Measurements from ENCODE around the gene TMEM220. TPM values are rescaled to one million over a fixed set of nuclear protein-coding genes. Genes with fewer than 3 reads are reported as not detected.

The TMEM220 gene
- total and polyA plus RNA-seq, 2 experiments from 2014 or later = 3.1 to 7.8 TPM

DNA sequence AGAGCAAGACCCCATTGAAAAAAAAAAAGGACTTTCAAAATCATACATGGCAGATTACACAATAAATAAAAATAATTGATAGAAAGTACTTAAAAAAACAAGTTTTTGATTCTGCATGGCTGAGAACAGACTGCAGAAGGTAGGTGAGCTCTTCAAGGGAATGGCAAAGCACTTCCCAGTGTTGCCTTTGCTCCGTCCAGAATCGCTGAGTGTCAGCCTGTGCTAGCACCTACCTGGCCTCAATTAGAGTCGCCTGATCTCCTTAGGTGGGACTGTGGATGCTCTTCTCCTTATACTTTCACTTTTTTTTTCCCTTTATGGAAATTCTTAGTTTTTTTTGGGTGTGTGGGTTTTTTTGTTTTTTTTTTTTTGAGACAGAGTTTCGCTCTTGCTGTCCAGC is 6.0 kb upstream of the TMEM220 start:
- H3K27me3 Mint-ChIP-seq (ENCODE audit: insufficient read depth, low read depth, poor library complexity) = peaks cover 12% of the 10 kb centered on the region
- Histone ChIP-seq H3K27me3 (ENCODE audit: insufficient read depth) (no peaks in the 10 kb centered on the region), H3K79me2 (replicated peaks; ENCODE audit: insufficient read depth) (no peaks in the 10 kb centered on the region; the same call in 1 of the 2 replicates), H3K4me1 (ENCODE audit: insufficient read depth) (peaks cover 6% of the 10 kb centered on the region), H3K4me3 (no peak overlapping the region), H2AFZ (no peak overlapping the region), H3K27ac (ENCODE audit: low read depth) (no peak overlapping the region), H3K9me2 (ENCODE audit: insufficient read depth) (no peaks in the 10 kb centered on the region), H3F3A (replicated peaks; ENCODE audit: low read depth) (no peaks in the 10 kb centered on the region), H3K36me3 (ENCODE audit: insufficient read depth) (no peaks in the 10 kb centered on the region), H4K20me1 (replicated peaks; ENCODE audit: insufficient read depth) (no peaks in the 10 kb centered on the region), H3K4me2 (no peak overlapping the region)
- H3K36me3 Mint-ChIP-seq (ENCODE audit: low read depth) = peaks cover 3% of the 10 kb centered on the region
- peaks cover 29% of the 10 kb centered on the region for H3K4me1 Mint-ChIP-seq
- no peak for DNase-seq (ENCODE audit: low spot score)
- peaks cover 7% of the 10 kb centered on the region; the same call in 2 of the 3 replicates for H3K9me3 Mint-ChIP-seq
- H3K4me3 Mint-ChIP-seq = no peak overlapping the region
- TF ChIP-seq ZNF114 (CRISPR knock-in tag; IDR thresholded peaks at IDR 0.05) (no peak), POLR2AphosphoS5 (IDR thresholded peaks at IDR 0.05; ENCODE audit: low read depth) (no peak), CREB1 (CRISPR knock-in tag; IDR thresholded peaks at IDR 0.05; ENCODE audit: low read depth) (no peak), ZNF331 (CRISPR knock-in tag; IDR thresholded peaks at IDR 0.05; ENCODE audit: low read depth) (no peak)
- TF ChIP-seq, protein P1, sequence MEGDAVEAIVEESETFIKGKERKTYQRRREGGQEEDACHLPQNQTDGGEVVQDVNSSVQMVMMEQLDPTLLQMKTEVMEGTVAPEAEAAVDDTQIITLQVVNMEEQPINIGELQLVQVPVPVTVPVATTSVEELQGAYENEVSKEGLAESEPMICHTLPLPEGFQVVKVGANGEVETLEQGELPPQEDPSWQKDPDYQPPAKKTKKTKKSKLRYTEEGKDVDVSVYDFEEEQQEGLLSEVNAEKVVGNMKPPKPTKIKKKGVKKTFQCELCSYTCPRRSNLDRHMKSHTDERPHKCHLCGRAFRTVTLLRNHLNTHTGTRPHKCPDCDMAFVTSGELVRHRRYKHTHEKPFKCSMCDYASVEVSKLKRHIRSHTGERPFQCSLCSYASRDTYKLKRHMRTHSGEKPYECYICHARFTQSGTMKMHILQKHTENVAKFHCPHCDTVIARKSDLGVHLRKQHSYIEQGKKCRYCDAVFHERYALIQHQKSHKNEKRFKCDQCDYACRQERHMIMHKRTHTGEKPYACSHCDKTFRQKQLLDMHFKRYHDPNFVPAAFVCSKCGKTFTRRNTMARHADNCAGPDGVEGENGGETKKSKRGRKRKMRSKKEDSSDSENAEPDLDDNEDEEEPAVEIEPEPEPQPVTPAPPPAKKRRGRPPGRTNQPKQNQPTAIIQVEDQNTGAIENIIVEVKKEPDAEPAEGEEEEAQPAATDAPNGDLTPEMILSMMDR (conservative IDR thresholded peaks at IDR 0.05; ENCODE audit: low read depth in 2 of 2) = no peak
- ATAC-seq = no peak
- no peak overlapping the region for H3K27ac Mint-ChIP-seq

DNA sequence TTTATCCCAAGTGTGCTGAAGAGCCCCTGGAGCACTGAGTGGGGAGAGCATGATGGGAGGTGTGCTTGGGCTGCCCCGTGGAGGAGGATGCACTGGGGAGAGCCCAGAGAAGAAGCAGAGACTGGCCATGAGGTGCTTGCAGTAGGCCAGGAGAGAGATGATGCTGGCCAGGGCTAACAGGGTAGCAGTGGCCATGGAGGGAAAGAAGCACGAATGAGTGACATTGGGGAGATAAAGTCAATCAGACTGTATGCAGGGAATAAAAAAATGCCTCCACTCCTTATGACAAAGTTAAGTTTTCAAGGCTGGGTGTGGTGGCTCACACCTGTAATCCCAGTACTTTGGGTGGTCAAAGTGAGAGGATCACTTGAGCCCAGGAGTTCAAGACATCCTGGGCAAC is 5.4 kb upstream of the TMEM220 start:
- Histone ChIP-seq H2AFZ (no peak overlapping the region), H3K27ac (ENCODE audit: low read depth) (no peak overlapping the region), H3F3A (replicated peaks; ENCODE audit: low read depth) (no peaks in the 10 kb centered on the region), H3K9me2 (ENCODE audit: insufficient read depth) (no peaks in the 10 kb centered on the region), H3K4me3 (no peak overlapping the region), H3K79me2 (replicated peaks; ENCODE audit: insufficient read depth) (no peaks in the 10 kb centered on the region; the same call in 1 of the 2 replicates), H3K36me3 (ENCODE audit: insufficient read depth) (no peaks in the 10 kb centered on the region), H3K27me3 (ENCODE audit: insufficient read depth) (no peaks in the 10 kb centered on the region), H4K20me1 (replicated peaks; ENCODE audit: insufficient read depth) (no peaks in the 10 kb centered on the region), H3K4me2 (no peak overlapping the region), H3K4me1 (ENCODE audit: insufficient read depth) (peaks cover 6% of the 10 kb centered on the region)
- Mint-ChIP-seq H3K4me3 (no peak overlapping the region), H3K36me3 (ENCODE audit: low read depth) (peaks cover 3% of the 10 kb centered on the region), H3K27me3 (ENCODE audit: insufficient read depth, low read depth, poor library complexity) (peaks cover 9% of the 10 kb centered on the region), H3K9me3 (peaks cover 7% of the 10 kb centered on the region; the same call in 2 of the 3 replicates), H3K4me1 (peaks cover 30% of the 10 kb centered on the region), H3K27ac (no peak overlapping the region; the same call in 1 of the 2 replicates)
- no peak for ATAC-seq
- DNase-seq (ENCODE audit: low spot score) = no peak
- TF ChIP-seq EZH2phosphoT487 (IDR thresholded peaks at IDR 0.05; ENCODE audit: unreplicated experiment) (no peak), JUNB (IDR thresholded peaks at IDR 0.05; ENCODE audit: unreplicated experiment) (no peak), STAT1 (IDR thresholded peaks at IDR 0.05; ENCODE audit: unreplicated experiment) (no peak), CREB1 (CRISPR knock-in tag; IDR thresholded peaks at IDR 0.05; ENCODE audit: low read depth) (no peak), NANOG (IDR thresholded peaks at IDR 0.05; ENCODE audit: borderline replicate concordance) (no peak)
- TF ChIP-seq, protein P2, sequence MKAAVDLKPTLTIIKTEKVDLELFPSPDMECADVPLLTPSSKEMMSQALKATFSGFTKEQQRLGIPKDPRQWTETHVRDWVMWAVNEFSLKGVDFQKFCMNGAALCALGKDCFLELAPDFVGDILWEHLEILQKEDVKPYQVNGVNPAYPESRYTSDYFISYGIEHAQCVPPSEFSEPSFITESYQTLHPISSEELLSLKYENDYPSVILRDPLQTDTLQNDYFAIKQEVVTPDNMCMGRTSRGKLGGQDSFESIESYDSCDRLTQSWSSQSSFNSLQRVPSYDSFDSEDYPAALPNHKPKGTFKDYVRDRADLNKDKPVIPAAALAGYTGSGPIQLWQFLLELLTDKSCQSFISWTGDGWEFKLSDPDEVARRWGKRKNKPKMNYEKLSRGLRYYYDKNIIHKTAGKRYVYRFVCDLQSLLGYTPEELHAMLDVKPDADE (IDR thresholded peaks at IDR 0.05) = no peak
- TF ChIP-seq, protein P3, sequence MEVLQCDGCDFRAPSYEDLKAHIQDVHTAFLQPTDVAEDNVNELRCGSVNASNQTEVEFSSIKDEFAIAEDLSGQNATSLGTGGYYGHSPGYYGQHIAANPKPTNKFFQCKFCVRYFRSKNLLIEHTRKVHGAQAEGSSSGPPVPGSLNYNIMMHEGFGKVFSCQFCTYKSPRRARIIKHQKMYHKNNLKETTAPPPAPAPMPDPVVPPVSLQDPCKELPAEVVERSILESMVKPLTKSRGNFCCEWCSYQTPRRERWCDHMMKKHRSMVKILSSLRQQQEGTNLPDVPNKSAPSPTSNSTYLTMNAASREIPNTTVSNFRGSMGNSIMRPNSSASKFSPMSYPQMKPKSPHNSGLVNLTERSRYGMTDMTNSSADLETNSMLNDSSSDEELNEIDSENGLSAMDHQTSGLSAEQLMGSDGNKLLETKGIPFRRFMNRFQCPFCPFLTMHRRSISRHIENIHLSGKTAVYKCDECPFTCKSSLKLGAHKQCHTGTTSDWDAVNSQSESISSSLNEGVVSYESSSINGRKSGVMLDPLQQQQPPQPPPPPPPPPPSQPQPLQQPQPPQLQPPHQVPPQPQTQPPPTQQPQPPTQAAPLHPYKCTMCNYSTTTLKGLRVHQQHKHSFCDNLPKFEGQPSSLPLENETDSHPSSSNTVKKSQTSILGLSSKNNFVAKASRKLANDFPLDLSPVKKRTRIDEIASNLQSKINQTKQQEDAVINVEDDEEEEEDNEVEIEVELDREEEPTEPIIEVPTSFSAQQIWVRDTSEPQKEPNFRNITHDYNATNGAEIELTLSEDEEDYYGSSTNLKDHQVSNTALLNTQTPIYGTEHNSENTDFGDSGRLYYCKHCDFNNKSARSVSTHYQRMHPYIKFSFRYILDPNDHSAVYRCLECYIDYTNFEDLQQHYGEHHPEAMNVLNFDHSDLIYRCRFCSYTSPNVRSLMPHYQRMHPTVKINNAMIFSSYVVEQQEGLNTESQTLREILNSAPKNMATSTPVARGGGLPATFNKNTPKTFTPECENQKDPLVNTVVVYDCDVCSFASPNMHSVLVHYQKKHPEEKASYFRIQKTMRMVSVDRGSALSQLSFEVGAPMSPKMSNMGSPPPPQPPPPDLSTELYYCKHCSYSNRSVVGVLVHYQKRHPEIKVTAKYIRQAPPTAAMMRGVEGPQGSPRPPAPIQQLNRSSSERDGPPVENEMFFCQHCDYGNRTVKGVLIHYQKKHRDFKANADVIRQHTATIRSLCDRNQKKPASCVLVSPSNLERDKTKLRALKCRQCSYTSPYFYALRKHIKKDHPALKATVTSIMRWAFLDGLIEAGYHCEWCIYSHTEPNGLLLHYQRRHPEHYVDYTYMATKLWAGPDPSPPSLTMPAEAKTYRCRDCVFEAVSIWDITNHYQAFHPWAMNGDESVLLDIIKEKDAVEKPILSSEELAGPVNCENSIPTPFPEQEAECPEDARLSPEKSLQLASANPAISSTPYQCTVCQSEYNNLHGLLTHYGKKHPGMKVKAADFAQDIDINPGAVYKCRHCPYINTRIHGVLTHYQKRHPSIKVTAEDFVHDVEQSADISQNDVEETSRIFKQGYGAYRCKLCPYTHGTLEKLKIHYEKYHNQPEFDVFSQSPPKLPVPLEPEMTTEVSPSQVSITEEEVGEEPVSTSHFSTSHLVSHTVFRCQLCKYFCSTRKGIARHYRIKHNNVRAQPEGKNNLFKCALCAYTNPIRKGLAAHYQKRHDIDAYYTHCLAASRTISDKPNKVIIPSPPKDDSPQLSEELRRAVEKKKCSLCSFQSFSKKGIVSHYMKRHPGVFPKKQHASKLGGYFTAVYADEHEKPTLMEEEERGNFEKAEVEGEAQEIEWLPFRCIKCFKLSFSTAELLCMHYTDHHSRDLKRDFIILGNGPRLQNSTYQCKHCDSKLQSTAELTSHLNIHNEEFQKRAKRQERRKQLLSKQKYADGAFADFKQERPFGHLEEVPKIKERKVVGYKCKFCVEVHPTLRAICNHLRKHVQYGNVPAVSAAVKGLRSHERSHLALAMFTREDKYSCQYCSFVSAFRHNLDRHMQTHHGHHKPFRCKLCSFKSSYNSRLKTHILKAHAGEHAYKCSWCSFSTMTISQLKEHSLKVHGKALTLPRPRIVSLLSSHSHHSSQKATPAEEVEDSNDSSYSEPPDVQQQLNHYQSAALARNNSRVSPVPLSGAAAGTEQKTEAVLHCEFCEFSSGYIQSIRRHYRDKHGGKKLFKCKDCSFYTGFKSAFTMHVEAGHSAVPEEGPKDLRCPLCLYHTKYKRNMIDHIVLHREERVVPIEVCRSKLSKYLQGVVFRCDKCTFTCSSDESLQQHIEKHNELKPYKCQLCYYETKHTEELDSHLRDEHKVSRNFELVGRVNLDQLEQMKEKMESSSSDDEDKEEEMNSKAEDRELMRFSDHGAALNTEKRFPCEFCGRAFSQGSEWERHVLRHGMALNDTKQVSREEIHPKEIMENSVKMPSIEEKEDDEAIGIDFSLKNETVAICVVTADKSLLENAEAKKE (CRISPR knock-in tag; IDR thresholded peaks at IDR 0.05) = no peak

All from GM23338 (cell line).